ENCODE results near the gene IGFLR1. TPM values are rescaled to one million over a fixed set of nuclear protein-coding genes. Genes with fewer than 3 reads are reported as not detected.

IGFLR1 gene
- total RNA-seq, 1 experiment from 2014 or later: 4.9 TPM

DNA sequence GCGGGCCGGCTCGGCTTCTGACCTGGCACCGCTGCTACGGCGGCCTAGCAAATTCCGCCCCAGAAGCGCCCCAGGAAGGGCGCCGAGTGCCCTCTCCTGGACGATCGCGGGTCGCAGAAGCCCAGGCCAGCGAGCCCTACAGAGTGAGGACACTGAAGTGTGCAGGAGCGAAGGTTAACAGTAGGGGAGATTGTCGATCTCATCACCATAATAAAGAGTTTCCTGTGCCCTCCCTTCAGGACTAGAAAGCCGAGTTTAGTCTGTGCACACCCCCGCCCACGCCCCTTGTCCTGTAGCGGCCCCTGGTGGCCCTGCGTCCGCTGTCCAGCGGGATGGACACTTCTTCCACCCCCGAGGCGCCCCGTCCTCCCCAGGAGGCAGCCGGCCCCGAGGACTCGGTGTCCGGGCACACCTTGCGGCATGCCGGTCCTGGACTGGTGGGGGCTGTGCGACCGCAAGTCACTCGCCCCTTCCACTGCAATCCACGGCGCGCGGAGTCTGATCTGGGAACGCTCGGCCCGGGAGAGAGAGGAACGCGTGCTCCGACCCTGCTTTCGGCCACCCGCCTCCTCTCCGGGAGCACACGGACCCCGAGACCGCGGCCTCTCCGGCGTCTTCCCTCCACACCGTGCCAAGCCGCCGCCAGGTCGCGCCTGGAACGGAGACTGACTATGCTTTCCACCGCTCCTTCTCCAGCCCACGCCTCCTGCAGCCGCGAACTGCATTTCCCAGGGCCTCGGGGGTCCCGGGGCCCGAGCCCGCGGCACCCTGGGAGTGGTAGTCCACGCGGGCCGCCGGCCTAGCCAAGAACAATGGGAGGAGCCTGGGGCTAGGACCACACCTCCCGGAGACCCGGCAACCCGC, 25.2 kb downstream of the IGFLR1 start:
- intact Hi-C loops (cut with micrococcal nuclease; ENCODE audit: unreplicated experiment): loop anchor here (2.0 kb wide), 2 partner anchors 22 to 168 kb away; no protein-coding TSS in a partner anchor
- Histone ChIP-seq H3K36me3 (ENCODE audit: insufficient read depth, low read length, poor library complexity, severe bottlenecking) (peaks cover 16% of the 10 kb centered on the region), H3K4me1 (ENCODE audit: insufficient read depth, low read length, poor library complexity, severe bottlenecking) (peaks cover 8% of the 10 kb centered on the region), H3K27me3 (replicated peaks; ENCODE audit: insufficient read depth, low read depth, low read length, poor library complexity) (no peaks in the 10 kb centered on the region), H3K9me3 (ENCODE audit: low read depth, low read length, poor library complexity, severe bottlenecking) (no peaks in the 10 kb centered on the region), H3K4me3 (ENCODE audit: low read depth, low read length, poor library complexity, severe bottlenecking) (peak overlapping the region; percentile 96), H3K27ac (ENCODE audit: low read depth, low read length, poor library complexity, severe bottlenecking) (peak overlapping the region; percentile 89)
- no TSS peak for BruUV-seq (replicated peaks)
- peak; percentile 98 for DNase-seq (ENCODE audit: low spot score)
- CTCF ChIA-PET: no interaction called here
- POLR2A ChIA-PET (ENCODE audit: low non-redundant PET): no interaction called here
- TF ChIP-seq EZH2 (IDR thresholded peaks at IDR 0.05; ENCODE audit: borderline replicate concordance, low read depth, low read length, poor library complexity, severe bottlenecking): no peak
- TF ChIP-seq, protein P1, sequence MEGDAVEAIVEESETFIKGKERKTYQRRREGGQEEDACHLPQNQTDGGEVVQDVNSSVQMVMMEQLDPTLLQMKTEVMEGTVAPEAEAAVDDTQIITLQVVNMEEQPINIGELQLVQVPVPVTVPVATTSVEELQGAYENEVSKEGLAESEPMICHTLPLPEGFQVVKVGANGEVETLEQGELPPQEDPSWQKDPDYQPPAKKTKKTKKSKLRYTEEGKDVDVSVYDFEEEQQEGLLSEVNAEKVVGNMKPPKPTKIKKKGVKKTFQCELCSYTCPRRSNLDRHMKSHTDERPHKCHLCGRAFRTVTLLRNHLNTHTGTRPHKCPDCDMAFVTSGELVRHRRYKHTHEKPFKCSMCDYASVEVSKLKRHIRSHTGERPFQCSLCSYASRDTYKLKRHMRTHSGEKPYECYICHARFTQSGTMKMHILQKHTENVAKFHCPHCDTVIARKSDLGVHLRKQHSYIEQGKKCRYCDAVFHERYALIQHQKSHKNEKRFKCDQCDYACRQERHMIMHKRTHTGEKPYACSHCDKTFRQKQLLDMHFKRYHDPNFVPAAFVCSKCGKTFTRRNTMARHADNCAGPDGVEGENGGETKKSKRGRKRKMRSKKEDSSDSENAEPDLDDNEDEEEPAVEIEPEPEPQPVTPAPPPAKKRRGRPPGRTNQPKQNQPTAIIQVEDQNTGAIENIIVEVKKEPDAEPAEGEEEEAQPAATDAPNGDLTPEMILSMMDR (conservative IDR thresholded peaks at IDR 0.05; ENCODE audit: low read depth, low read length): peak; percentile 87

DNA sequence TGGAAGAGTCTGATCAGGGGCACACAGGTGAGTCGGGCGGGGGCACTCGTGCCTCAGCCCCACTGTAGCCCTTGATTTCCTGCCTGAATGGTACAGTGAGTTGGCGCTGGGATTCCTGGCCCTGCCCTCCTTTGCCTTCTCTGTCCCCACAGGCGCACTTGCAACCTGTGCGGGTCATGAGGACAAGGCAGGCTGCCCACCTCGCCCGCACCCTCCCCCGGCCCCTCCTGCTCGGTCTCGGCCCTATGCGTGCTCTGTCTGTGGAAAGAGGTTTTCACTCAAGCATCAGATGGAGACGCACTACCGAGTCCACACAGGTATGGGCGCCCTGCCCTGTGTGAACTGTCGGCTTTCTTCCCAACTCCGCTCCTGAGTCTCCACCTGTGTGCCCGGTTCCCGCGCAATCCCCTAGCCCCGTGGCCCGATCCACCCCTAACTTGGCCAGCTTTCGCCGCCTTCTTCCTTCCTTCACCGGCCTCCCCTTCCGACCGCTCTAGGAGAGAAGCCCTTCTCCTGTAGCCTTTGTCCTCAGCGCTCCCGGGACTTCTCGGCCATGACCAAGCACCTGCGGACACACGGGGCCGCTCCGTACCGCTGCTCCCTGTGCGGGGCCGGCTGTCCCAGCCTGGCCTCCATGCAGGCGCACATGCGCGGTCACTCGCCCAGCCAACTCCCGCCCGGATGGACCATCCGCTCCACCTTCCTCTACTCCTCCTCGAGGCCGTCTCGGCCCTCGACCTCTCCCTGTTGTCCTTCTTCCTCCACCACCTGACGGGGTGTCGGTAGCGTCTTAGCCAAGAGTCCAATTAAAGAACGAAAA, 26.1 kb downstream of the IGFLR1 start:
- Histone ChIP-seq H3K27me3 (replicated peaks; ENCODE audit: insufficient read depth, low read depth, low read length, poor library complexity) (no peaks in the 10 kb centered on the region), H3K9me3 (ENCODE audit: low read depth, low read length, poor library complexity, severe bottlenecking) (no peaks in the 10 kb centered on the region), H3K4me3 (ENCODE audit: low read depth, low read length, poor library complexity, severe bottlenecking) (peak overlapping the region; percentile 96), H3K27ac (ENCODE audit: low read depth, low read length, poor library complexity, severe bottlenecking) (peak overlapping the region; percentile 89), H3K36me3 (ENCODE audit: insufficient read depth, low read length, poor library complexity, severe bottlenecking) (peaks cover 8% of the 10 kb centered on the region), H3K4me1 (ENCODE audit: insufficient read depth, low read length, poor library complexity, severe bottlenecking) (peaks cover 8% of the 10 kb centered on the region)
- ChIA-PET POLR2A (ENCODE audit: low non-redundant PET) (no interaction called here), CTCF (no interaction called here)
- intact Hi-C loops (cut with micrococcal nuclease; ENCODE audit: unreplicated experiment): loop anchor here (2.0 kb wide), 2 partner anchors 21 to 167 kb away; no protein-coding TSS in a partner anchor
- TF ChIP-seq, protein P1 (conservative IDR thresholded peaks at IDR 0.05; ENCODE audit: low read depth, low read length): no peak
- TF ChIP-seq EZH2 (IDR thresholded peaks at IDR 0.05; ENCODE audit: borderline replicate concordance, low read depth, low read length, poor library complexity, severe bottlenecking): no peak
- no TSS peak for BruUV-seq (replicated peaks)
- no peak for DNase-seq (ENCODE audit: low spot score)

DNA sequence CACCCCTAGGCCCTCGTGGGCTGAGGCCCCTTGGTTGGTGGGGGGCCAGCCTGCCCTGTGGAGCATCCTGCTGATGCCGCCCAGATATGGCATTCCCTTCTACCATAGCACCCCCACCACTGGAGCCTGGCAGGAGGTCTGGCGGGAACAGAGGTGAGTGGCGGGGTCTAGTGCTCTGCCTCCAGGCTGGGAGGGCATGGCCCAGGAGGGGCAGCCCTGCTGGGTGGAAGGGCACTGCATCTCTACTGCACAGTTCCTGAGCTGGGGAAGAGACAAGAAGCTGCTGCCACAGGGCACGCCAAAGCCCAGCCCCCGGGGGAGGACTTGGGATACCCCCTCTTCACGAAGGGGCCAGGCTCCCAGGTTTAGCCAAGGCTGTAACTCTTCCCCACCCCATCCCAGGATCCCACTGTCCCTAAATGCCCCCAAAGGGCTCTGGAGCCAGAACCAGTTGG, 26.9 kb downstream of the IGFLR1 start:
- DNase-seq (ENCODE audit: low spot score): no peak
- Histone ChIP-seq H3K4me3 (ENCODE audit: low read depth, low read length, poor library complexity, severe bottlenecking) (no peak overlapping the region), H3K9me3 (ENCODE audit: low read depth, low read length, poor library complexity, severe bottlenecking) (no peaks in the 10 kb centered on the region), H3K4me1 (ENCODE audit: insufficient read depth, low read length, poor library complexity, severe bottlenecking) (peaks cover 8% of the 10 kb centered on the region), H3K27me3 (replicated peaks; ENCODE audit: insufficient read depth, low read depth, low read length, poor library complexity) (no peaks in the 10 kb centered on the region), H3K36me3 (ENCODE audit: insufficient read depth, low read length, poor library complexity, severe bottlenecking) (peaks cover 7% of the 10 kb centered on the region), H3K27ac (ENCODE audit: low read depth, low read length, poor library complexity, severe bottlenecking) (no peak overlapping the region)
- BruUV-seq (replicated peaks): no TSS peak
- intact Hi-C loops (cut with micrococcal nuclease; ENCODE audit: unreplicated experiment): no loop called here
- TF ChIP-seq, protein P1 (conservative IDR thresholded peaks at IDR 0.05; ENCODE audit: low read depth, low read length): no peak
- no peak for TF ChIP-seq EZH2 (IDR thresholded peaks at IDR 0.05; ENCODE audit: borderline replicate concordance, low read depth, low read length, poor library complexity, severe bottlenecking)
- ChIA-PET CTCF (no interaction called here), POLR2A (ENCODE audit: low non-redundant PET) (no interaction called here)
